ENCODE results near the gene CIRBP. TPM values are rescaled to one million over a fixed set of nuclear protein-coding genes. Genes with fewer than 3 reads are reported as not detected.

CIRBP gene
- total RNA-seq, 1 donor from 2014 or later, result 421 TPM

DNA sequence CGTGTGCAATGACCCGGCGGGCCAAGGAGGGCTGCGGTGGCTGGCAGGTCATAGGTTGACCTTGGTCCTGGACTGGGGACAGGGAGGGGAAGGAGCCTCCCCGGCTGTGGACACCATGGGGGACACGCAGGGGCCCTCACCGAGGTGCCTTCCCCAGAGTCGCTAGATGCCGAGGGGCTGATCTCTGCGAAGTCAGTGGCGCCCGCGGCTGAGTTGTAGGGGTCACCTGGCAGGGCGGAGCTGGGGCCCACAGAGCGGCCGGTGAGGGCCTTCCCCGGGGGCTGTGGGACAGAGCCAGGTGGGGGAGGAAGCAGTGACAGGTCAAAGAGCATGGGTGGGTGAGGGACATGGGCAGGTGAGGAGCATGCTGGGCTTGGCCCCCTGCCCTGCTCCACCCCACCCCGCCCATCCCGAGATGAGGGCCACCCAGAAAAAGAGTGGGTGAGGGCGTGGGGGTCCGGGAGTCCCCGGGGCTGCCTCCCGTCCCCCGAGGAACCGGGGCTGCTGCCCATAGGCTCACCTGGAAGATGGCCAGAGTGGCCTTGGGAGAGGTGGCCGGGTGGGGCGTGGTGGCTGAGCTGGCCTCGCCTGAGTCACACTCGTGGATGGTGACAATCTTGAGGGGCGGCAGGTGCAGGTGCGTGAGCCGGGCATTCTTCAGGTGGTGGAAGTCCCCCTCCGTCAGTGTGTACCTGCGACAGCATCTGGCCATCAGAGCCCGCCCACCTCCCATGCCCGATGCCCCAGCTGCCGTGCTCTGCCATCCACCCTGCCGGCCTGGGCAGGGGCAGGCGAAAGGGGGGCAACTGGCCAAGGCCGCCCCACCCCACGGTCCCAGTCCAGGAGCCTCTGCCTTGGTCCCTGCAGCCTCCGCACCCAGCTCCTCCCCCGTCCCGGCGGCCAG, 34.8 kb upstream of the CIRBP start:
- Mint-ChIP-seq H3K4me3 (peak overlapping the region; percentile 62), H3K27ac (ENCODE audit: unreplicated experiment) (no peak overlapping the region), H3K36me3 (ENCODE audit: low read depth) (no peaks in the 10 kb centered on the region), H3K27me3 (ENCODE audit: low read depth) (no peaks in the 10 kb centered on the region), H3K9me3 (no peaks in the 10 kb centered on the region), H3K4me1 (peaks cover 13% of the 10 kb centered on the region)
- TF ChIP-seq, protein P1, sequence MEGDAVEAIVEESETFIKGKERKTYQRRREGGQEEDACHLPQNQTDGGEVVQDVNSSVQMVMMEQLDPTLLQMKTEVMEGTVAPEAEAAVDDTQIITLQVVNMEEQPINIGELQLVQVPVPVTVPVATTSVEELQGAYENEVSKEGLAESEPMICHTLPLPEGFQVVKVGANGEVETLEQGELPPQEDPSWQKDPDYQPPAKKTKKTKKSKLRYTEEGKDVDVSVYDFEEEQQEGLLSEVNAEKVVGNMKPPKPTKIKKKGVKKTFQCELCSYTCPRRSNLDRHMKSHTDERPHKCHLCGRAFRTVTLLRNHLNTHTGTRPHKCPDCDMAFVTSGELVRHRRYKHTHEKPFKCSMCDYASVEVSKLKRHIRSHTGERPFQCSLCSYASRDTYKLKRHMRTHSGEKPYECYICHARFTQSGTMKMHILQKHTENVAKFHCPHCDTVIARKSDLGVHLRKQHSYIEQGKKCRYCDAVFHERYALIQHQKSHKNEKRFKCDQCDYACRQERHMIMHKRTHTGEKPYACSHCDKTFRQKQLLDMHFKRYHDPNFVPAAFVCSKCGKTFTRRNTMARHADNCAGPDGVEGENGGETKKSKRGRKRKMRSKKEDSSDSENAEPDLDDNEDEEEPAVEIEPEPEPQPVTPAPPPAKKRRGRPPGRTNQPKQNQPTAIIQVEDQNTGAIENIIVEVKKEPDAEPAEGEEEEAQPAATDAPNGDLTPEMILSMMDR (conservative IDR thresholded peaks at IDR 0.05), result no peak
- no peak for DNase-seq (ENCODE audit: low read depth, low spot score)

DNA sequence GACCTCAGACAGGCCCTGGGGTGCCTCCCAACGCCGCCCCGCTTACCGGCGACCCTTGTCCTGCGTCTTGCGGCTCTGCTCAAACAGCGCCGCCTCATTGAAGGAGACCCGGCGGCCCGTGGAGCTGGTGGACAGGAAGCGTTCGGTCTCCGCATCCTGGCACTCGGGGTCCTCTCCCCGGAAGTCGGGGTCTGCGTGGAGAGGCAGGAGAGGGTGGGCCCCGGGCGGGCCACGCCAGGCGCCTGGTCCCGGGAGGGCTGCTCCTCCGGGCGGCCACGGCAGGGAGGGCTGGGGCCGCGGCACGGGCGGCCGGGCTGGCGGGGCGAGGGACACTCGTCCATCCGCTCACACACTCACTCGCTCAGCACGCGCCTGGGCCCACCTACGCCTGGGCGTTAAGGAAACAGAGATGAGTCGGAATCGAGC, 34.2 kb upstream of the CIRBP start:
- H3K27ac Mint-ChIP-seq (ENCODE audit: unreplicated experiment), result no peak overlapping the region
- no peak overlapping the region for H3K4me3 Mint-ChIP-seq
- no peaks in the 10 kb centered on the region for H3K9me3 Mint-ChIP-seq
- no peaks in the 10 kb centered on the region for H3K36me3 Mint-ChIP-seq (ENCODE audit: low read depth)
- no peak for DNase-seq (ENCODE audit: low read depth, low spot score)
- no peaks in the 10 kb centered on the region for H3K27me3 Mint-ChIP-seq (ENCODE audit: low read depth)
- TF ChIP-seq, protein P1 (conservative IDR thresholded peaks at IDR 0.05), result no peak
- peaks cover 15% of the 10 kb centered on the region for H3K4me1 Mint-ChIP-seq

DNA sequence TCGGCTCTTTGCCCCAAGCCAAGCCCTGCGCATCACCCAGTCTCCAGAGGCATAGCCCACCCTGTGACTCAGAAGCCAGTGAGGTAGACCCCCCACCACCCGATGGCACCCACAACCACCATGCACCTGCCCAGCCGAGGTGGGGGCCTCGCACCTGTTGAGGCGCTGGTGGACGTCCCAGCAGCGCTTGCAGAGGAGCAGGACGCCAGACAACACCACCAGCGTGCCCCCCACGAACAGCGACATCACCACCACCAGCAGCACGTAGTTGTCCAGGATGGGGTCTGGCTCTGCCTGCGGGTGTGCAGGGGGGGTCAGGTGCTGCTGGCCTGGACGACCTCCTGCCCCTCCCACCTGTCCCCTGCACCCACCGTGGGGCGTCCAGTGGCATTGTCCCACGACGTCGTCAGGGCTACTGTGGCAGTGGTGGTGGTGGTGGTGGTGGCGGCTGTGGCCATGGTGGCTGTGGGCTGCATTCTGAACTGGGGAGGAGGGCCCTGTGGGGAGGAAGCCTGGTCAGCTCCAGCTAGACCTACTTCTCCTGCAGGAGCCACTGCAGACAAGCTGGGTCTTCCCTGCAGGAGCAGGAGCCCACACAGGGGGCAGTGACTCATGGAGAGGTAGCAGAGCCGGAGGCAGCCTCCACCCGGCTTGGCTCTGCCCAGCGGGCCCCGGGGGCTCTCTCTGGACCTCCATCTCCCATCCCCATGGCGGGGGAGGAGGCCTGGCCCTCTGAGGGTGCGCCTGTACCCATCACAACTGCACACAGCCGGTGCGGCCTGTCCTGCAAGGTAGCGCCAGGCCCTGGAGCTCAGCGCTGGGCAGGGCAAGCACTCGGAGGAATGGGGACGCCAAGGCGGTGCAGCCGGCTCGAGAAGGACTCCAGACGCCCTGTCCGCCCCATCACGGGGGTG, 33.2 kb upstream of the CIRBP start:
- no peak for DNase-seq (ENCODE audit: low read depth, low spot score)
- Mint-ChIP-seq H3K9me3 (no peaks in the 10 kb centered on the region), H3K4me3 (peak overlapping the region; percentile 38), H3K4me1 (peaks cover 15% of the 10 kb centered on the region), H3K27me3 (ENCODE audit: low read depth) (no peaks in the 10 kb centered on the region), H3K27ac (ENCODE audit: unreplicated experiment) (no peak overlapping the region), H3K36me3 (ENCODE audit: low read depth) (no peaks in the 10 kb centered on the region)
- TF ChIP-seq, protein P1 (conservative IDR thresholded peaks at IDR 0.05), result no peak

GRCh38 chr19:1236576-1236975, 32.6 kb upstream of the CIRBP start:
- TF ChIP-seq, protein P1 (conservative IDR thresholded peaks at IDR 0.05), result no peak

GRCh38 chr19:1237027-1237659, 32.0 kb upstream of the CIRBP start:
- Mint-ChIP-seq H3K36me3 (ENCODE audit: low read depth) (no peaks in the 10 kb centered on the region), H3K9me3 (no peaks in the 10 kb centered on the region), H3K4me1 (peaks cover 20% of the 10 kb centered on the region), H3K27me3 (ENCODE audit: low read depth) (no peaks in the 10 kb centered on the region), H3K27ac (ENCODE audit: unreplicated experiment) (no peak overlapping the region), H3K4me3 (peak overlapping the region; percentile 61)
- TF ChIP-seq, protein P1 (conservative IDR thresholded peaks at IDR 0.05), result no peak
- DNase-seq (ENCODE audit: low read depth, low spot score), result no peak

More at GRCh38 chr19:1236576-1236975, 32.6 kb upstream of the CIRBP start:
- peaks cover 19% of the 10 kb centered on the region for H3K4me1 Mint-ChIP-seq
- H3K4me3 Mint-ChIP-seq, result peak overlapping the region; percentile 38
- H3K27me3 Mint-ChIP-seq (ENCODE audit: low read depth), result no peaks in the 10 kb centered on the region
- no peak overlapping the region for H3K27ac Mint-ChIP-seq (ENCODE audit: unreplicated experiment)
- H3K36me3 Mint-ChIP-seq (ENCODE audit: low read depth), result no peaks in the 10 kb centered on the region
- no peaks in the 10 kb centered on the region for H3K9me3 Mint-ChIP-seq
- DNase-seq (ENCODE audit: low read depth, low spot score), result no peak

Data from neural crest cell (in vitro differentiated cells).